GM12892 (cell line): ENCODE results near the gene BMPR1A.
"Not testable (repeated sequence)": the region's sequence is repeated elsewhere in the genome, so short reads cannot be mapped to it uniquely, and the experiment has no call there.

Experiments used
- DNase-seq: peaks from one replicate; pipeline ENCODE4 v3.0.0; 2011; ENCODE audit not compliant: insufficient read length
- FAIRE-seq: peaks from 2 replicates; lab custom pipeline; 2011; peaks lifted over from hg19 to GRCh38; lab: Jason Lieb, UNC
- POLR2A ChIP-seq: IDR thresholded peaks from 2 replicates; pipeline ENCODE4 v1.6.1; 2011; ENCODE audit warnings: low read depth, low read length, control low read depth
- POLR2AphosphoS5 ChIP-seq: IDR thresholded peaks from 2 replicates; pipeline ENCODE4 v1.6.1; 2011; ENCODE audit warnings: low read depth, low read length, control low read depth
- TAF1 ChIP-seq: IDR thresholded peaks from 2 replicates; pipeline ENCODE4 v1.6.1; 2011; ENCODE audit warnings: low read depth, mild to moderate bottlenecking, control low read depth, low read length, borderline replicate concordance

BMPR1A gene

GRCh38 chr10:86936661-86937501 is 180.5 kb downstream of the BMPR1A start:
- no peak for TF ChIP-seq POLR2AphosphoS5
- no peak for TF ChIP-seq TAF1
- no peak for TF ChIP-seq POLR2A
- no peak for DNase-seq
- no peak for FAIRE-seq

- TF ChIP-seq TAF1 (no peak), POLR2AphosphoS5 (no peak), POLR2A (no peak)
These were observed 181.2 kb downstream of the BMPR1A start for GRCh38 chr10:86937502-86938154.

GRCh38 chr10:86938260-86938659 is 181.8 kb downstream of the BMPR1A start:
- DNase-seq, result no peak
- TF ChIP-seq POLR2A, result no peak
- no peak for TF ChIP-seq TAF1
- no peak for TF ChIP-seq POLR2AphosphoS5
- FAIRE-seq, result no peak

More at GRCh38 chr10:86937502-86938154, 181.2 kb downstream of the BMPR1A start:
- DNase-seq (no peak), FAIRE-seq (no peak)

GRCh38 chr10:86940076-86940475 is 183.7 kb downstream of the BMPR1A start:
- DNase-seq, FAIRE-seq: not testable (repeated sequence)

GRCh38 chr10:86940677-86941076 is 184.3 kb downstream of the BMPR1A start:
- DNase-seq, result no peak
- FAIRE-seq, result no peak
- TF ChIP-seq POLR2A, result no peak
- TF ChIP-seq POLR2AphosphoS5, result no peak
- no peak for TF ChIP-seq TAF1

GRCh38 chr10:86941426-86941825 is 185.0 kb downstream of the BMPR1A start:
- no peak for FAIRE-seq
- TF ChIP-seq POLR2A (no peak), TAF1 (no peak), POLR2AphosphoS5 (no peak)
- DNase-seq, result no peak

- TF ChIP-seq TAF1, result no peak
- TF ChIP-seq POLR2AphosphoS5, result no peak
- no peak for TF ChIP-seq POLR2A
- DNase-seq (no peak), FAIRE-seq (no peak)
These were observed 185.6 kb downstream of the BMPR1A start for GRCh38 chr10:86941991-86942421.

- no peak for DNase-seq
- FAIRE-seq, result no peak
- TF ChIP-seq TAF1, result no peak
These were observed 186.3 kb downstream of the BMPR1A start for GRCh38 chr10:86942441-86943315.

GRCh38 chr10:86943316-86944030 is 187.1 kb downstream of the BMPR1A start:
- TF ChIP-seq POLR2A, result no peak
- no peak for TF ChIP-seq POLR2AphosphoS5
- no peak for TF ChIP-seq TAF1
- FAIRE-seq, result no peak

GRCh38 chr10:86944031-86944419 is 187.6 kb downstream of the BMPR1A start:
- no peak for FAIRE-seq
- DNase-seq, result no peak
- no peak for TF ChIP-seq POLR2AphosphoS5
- no peak for TF ChIP-seq TAF1
- TF ChIP-seq POLR2A, result no peak

More at GRCh38 chr10:86943316-86944030, 187.1 kb downstream of the BMPR1A start:
- no peak for DNase-seq

- FAIRE-seq (no peak), DNase-seq (no peak)
- TF ChIP-seq POLR2AphosphoS5 (no peak), TAF1 (no peak), POLR2A (no peak)
These were observed 188.1 kb downstream of the BMPR1A start for GRCh38 chr10:86944471-86944870.
